HCT116 (cell line): Measurements from ENCODE around the gene RIMBP2. TPM values are rescaled to one million over a fixed set of nuclear protein-coding genes. Genes with fewer than 3 reads are reported as not detected.

ENCODE experiments used
- ATAC-seq: fragments of 200-7000 bp; cut with Tn5 transposase; 2 replicates; pipeline ENCODE4 v1.9.1; 2020; ENCODE audit warnings: mild to moderate bottlenecking, moderate library complexity
- BruUV-seq: library from RNA; stranded (reverse); fragments of 400-500 nt; replicated peaks from 2 replicates; lab custom pipeline; 2021; lab: Mats Ljungman, UMichigan
- CTCF ChIA-PET: fragments of 300-600 bp; sonication (Branson Sonifier 250); formaldehyde crosslinking; loops from one replicate; lab custom pipeline; 2021; ENCODE audit warnings: antibody characterized with exemption; lab: Charles Lee
- POLR2A ChIA-PET: fragments of 300-600, 350-600 bp; sonication (Branson Sonifier 250); formaldehyde crosslinking; loops from one replicate; lab custom pipeline; 2021; ENCODE audit warnings: antibody characterized with exemption; lab: Charles Lee
- RAD21 ChIA-PET, 2 experiments: fragments of 300-600 bp; sonication (Branson Sonifier 250); formaldehyde crosslinking; loops; one replicate each; lab custom pipeline; 2023; ENCODE audit warnings: low total read pairs in 2 of 2; ENCODE audit not compliant: uncharacterized antibody in 2 of 2, unreplicated experiment in 2 of 2, low non-redundant PET in 1 of 2; lab: Charles Lee
- DNase-seq: peaks from one replicate; pipeline ENCODE4 v3.0.0-alpha.2; 2010; ENCODE audit warnings: low read depth, low spot score
- H2AFZ ChIP-seq: fragments of 200-600 bp; shearing (Covaris generic), sonication (generic); 2 replicates; pipeline ENCODE4 v1.6.1; 2017; ENCODE audit warnings: low read depth, mixed run types, mixed read lengths, antibody characterized with exemption, low read length; ENCODE audit not compliant: poor library complexity, severe bottlenecking
- H3K27ac ChIP-seq: 2 replicates; pipeline ENCODE4 v1.5.1; 2012; ENCODE audit warnings: low read depth, low read length
- H3K27me3 ChIP-seq: fragments of 200-600 bp; sonication (generic); 2 replicates; pipeline ENCODE4 v1.6.1; 2016; ENCODE audit warnings: mixed run types, low read length, mixed read lengths; ENCODE audit not compliant: insufficient read depth
- H3K36me3 ChIP-seq, 2 experiments: fragments of 200-500 bp in 1 of 2; fragments of 200-600 bp in 1 of 2; sonication (Bioruptor generic) in 1 of 2; sonication (generic) in 1 of 2; 2 replicates each; pipeline versions ENCODE4 v1.5.1 to v1.6.1; 2014 to 2016; ENCODE audit warnings: low read length in 2 of 2, inconsistent platforms in 1 of 2, mixed read lengths in 1 of 2, mixed run types in 1 of 2; ENCODE audit not compliant: insufficient read depth in 2 of 2, control insufficient read depth in 1 of 2
- H3K4me1 ChIP-seq, 2 experiments: fragments of 200-600 bp in 1 of 2; sonication (generic) in 1 of 2; 2 replicates each; pipeline versions ENCODE4 v1.5.1 to v1.6.1; 2012 to 2017; ENCODE audit warnings: low read length in 2 of 2, inconsistent platforms in 1 of 2, mild to moderate bottlenecking in 1 of 2, mixed read lengths in 1 of 2, mixed run types in 1 of 2, moderate library complexity in 1 of 2; ENCODE audit not compliant: insufficient read depth in 2 of 2, control insufficient read depth in 1 of 2
- H3K4me2 ChIP-seq: fragments of 200-600 bp; sonication (generic); 2 replicates; pipeline ENCODE4 v1.6.1; 2017; ENCODE audit warnings: mixed run types, low read length, mixed read lengths
- H3K4me3 ChIP-seq, 2 experiments: fragments of 200-600 bp in 1 of 2; sonication (generic) in 1 of 2; replicated peaks in 1 of 2; 2 replicates each; pipeline ENCODE4 v1.5.1; 2011 to 2016; ENCODE audit warnings: low read length in 2 of 2, control low read depth in 1 of 2, low read depth in 1 of 2, mild to moderate bottlenecking in 1 of 2, mixed read lengths in 1 of 2, mixed run types in 1 of 2
- H3K79me2 ChIP-seq: fragments of 200-600 bp; sonication (generic); 2 replicates; pipeline ENCODE4 v1.6.1; 2017; ENCODE audit warnings: mild to moderate bottlenecking, mixed run types, low read length, moderate library complexity, mixed read lengths; ENCODE audit not compliant: insufficient read depth
- H3K9ac ChIP-seq: fragments of 200-600 bp; sonication (generic); 2 replicates; pipeline ENCODE4 v1.6.1; 2016; ENCODE audit warnings: low read length, mixed read lengths
- H3K9me2 ChIP-seq: fragments of 200-600 bp; sonication (generic), shearing (Covaris generic); 2 replicates; pipeline ENCODE4 v1.6.1; 2017; ENCODE audit warnings: mixed run types, mild to moderate bottlenecking, moderate library complexity; ENCODE audit not compliant: insufficient read depth
- H3K9me3 ChIP-seq, 2 experiments: fragments of 200-500 bp in 1 of 2; fragments of 200-600 bp in 1 of 2; sonication (Bioruptor generic) in 1 of 2; sonication (generic) in 1 of 2; 2 replicates each; pipeline ENCODE4 v1.6.1; 2014 to 2017; ENCODE audit warnings: low read length in 2 of 2, mixed read lengths in 2 of 2, inconsistent platforms in 1 of 2, low read depth in 1 of 2, mild to moderate bottlenecking in 1 of 2, mixed run types in 1 of 2, moderate library complexity in 1 of 2; ENCODE audit not compliant: control insufficient read depth in 1 of 2, insufficient read depth in 1 of 2
- H4K20me1 ChIP-seq: fragments of 200-600 bp; sonication (generic), shearing (Covaris generic); 2 replicates; pipeline ENCODE4 v1.6.1; 2017; ENCODE audit warnings: mixed run types, mild to moderate bottlenecking, moderate library complexity; ENCODE audit not compliant: insufficient read depth
- CTCF ChIP-seq, 3 experiments: fragments of 200-600 bp in 1 of 3; sonication (generic) in 1 of 3; IDR thresholded peaks in 2 of 3; conservative IDR thresholded peaks in 1 of 3; 2 replicates each; pipeline ENCODE4 v1.5.1; 2012 to 2017; ENCODE audit warnings: low read depth in 2 of 3, low read length in 2 of 3, antibody characterized with exemption in 1 of 3, borderline replicate concordance in 1 of 3, control low read depth in 1 of 3, mild to moderate bottlenecking in 1 of 3, mixed read lengths in 1 of 3, mixed run types in 1 of 3, moderate library complexity in 1 of 3; ENCODE audit not compliant: insufficient read depth in 1 of 3
- EGR1 ChIP-seq: IDR thresholded peaks from 2 replicates; pipeline ENCODE4 v1.6.1; 2012; ENCODE audit warnings: low read depth
- ELF1 ChIP-seq: IDR thresholded peaks from 2 replicates; pipeline ENCODE4 v1.6.1; 2012; ENCODE audit warnings: low read depth, borderline replicate concordance
- EZH2 ChIP-seq: fragments of 200-600 bp; sonication (generic); IDR thresholded peaks from 2 replicates; pipeline ENCODE4 v1.6.1; 2017; ENCODE audit warnings: antibody characterized with exemption, mixed run types
- FOSL1 ChIP-seq: IDR thresholded peaks from 2 replicates; pipeline ENCODE4 v1.6.1; 2012; ENCODE audit warnings: low read depth
- POLR2A ChIP-seq: IDR thresholded peaks from 2 replicates; pipeline ENCODE4 v1.7.0; 2011; ENCODE audit warnings: borderline replicate concordance; ENCODE audit not compliant: insufficient read depth, insufficient read length; ENCODE audit errors: extremely low read depth
- SIN3A ChIP-seq: IDR thresholded peaks from 2 replicates; pipeline ENCODE4 v1.6.1; 2012; ENCODE audit warnings: low read depth
- TCF7L2 ChIP-seq: IDR thresholded peaks from 2 replicates; pipeline ENCODE4 v1.7.0; 2011; ENCODE audit warnings: borderline replicate concordance, inconsistent platforms; ENCODE audit not compliant: insufficient read depth, insufficient read length; ENCODE audit errors: extremely low read depth
- ZBTB33 ChIP-seq: IDR thresholded peaks from 2 replicates; pipeline ENCODE4 v1.6.1; 2011; ENCODE audit warnings: mild to moderate bottlenecking, low read length, moderate library complexity; ENCODE audit not compliant: insufficient replicate concordance; ENCODE audit errors: extremely low read depth
- intact Hi-C: fragments of 100-400 bp; cut with micrococcal nuclease; formaldehyde crosslinking; loops from 2 replicates; pipeline ENCODE4 v1.10.0; 2022
- total RNA-seq: library from RNA; stranded (reverse); gene quantifications from one replicate; pipeline ENCODE4 v1.2.1, GENCODE V29; 2021; ENCODE audit not compliant: unreplicated experiment
- TF ChIP-seq, protein P1 (sequence below): IDR thresholded peaks from 2 replicates; pipeline ENCODE4 v1.6.1; 2012

Gene RIMBP2
- total RNA-seq, 1 experiment from 2014 or later, result not detected

DNA sequence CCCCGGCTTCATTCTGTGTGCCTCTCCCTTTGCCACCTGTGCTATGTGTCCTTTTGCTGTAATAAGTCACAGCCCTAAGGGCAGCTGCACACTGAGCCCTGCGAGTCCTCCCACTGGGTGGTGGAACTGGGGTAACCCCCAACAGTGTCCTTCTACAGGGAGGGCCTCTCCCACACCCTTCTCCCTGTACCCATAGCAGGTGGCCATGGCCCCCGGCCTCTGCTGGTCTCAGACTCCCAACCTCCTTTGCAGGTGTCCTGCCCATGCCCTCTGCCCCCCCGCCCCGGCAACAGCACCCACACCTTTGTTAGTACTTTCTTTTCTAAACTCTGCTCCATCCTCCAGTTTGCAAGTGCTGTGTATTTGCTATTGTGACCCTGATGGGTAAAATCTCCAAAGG, 206.6 kb downstream of the RIMBP2 start:
- H2AFZ ChIP-seq, result no peak overlapping the region
- no peak for DNase-seq
- TF ChIP-seq EZH2 (no peak), CTCF (IDR thresholded peaks at IDR 0.05 in 2 of 3, conservative IDR thresholded peaks at IDR 0.05 in 1 of 3; ENCODE audit: borderline replicate concordance in 1 of 3, insufficient read depth in 1 of 3, low read depth in 2 of 3, low read length in 2 of 3) (no peak), ELF1 (no peak), FOSL1 (no peak)
- TF ChIP-seq, protein P1, sequence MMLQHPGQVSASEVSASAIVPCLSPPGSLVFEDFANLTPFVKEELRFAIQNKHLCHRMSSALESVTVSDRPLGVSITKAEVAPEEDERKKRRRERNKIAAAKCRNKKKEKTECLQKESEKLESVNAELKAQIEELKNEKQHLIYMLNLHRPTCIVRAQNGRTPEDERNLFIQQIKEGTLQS, result no peak
- no TSS peak for BruUV-seq
- intact Hi-C loops, result no loop called here
- H3K9me2 ChIP-seq, result no peaks in the 10 kb centered on the region
- H3K4me1 ChIP-seq, result no peaks in the 10 kb centered on the region
- POLR2A ChIA-PET, result no interaction called here
- H3K9me3 ChIP-seq, result no peaks in the 10 kb centered on the region
- H4K20me1 ChIP-seq, result no peaks in the 10 kb centered on the region
- no peak overlapping the region for H3K9ac ChIP-seq
- H3K79me2 ChIP-seq, result no peaks in the 10 kb centered on the region
- CTCF ChIA-PET, result no interaction called here
- H3K4me2 ChIP-seq, result no peak overlapping the region
- H3K27me3 ChIP-seq, result no peaks in the 10 kb centered on the region; the same call in 1 of the 2 replicates
- no peak overlapping the region for H3K4me3 ChIP-seq
- no peak overlapping the region for H3K27ac ChIP-seq
- no peak for ATAC-seq
- H3K36me3 ChIP-seq, result no peaks in the 10 kb centered on the region
- RAD21 ChIA-PET, result no interaction called here

DNA sequence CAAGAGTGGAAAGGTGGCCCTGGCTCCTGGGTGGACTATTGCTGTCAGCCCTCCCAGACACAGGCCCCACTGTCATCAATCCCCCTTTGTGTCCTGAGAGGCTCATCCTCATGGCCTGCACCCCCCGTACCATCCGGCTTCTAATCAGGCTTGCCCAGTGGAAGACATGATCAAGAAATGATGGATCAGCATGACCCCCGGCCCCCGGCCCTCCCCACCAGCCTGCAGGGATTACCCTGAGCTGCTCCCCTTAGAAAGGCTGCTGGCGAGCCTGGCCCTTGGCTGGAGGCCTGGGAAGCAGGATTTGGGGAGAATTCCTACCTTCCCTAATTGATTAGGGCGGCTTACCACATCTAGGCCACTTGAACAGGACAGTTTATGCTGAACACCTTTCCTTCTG, 207.3 kb downstream of the RIMBP2 start:
- Histone ChIP-seq H3K36me3 (no peaks in the 10 kb centered on the region), H3K4me1 (no peaks in the 10 kb centered on the region), H3K4me2 (no peak overlapping the region), H3K9me2 (no peaks in the 10 kb centered on the region), H3K9ac (no peak overlapping the region), H4K20me1 (no peaks in the 10 kb centered on the region), H3K27me3 (no peaks in the 10 kb centered on the region; the same call in 1 of the 2 replicates), H3K9me3 (no peaks in the 10 kb centered on the region), H3K79me2 (no peaks in the 10 kb centered on the region), H3K27ac (no peak overlapping the region), H2AFZ (no peak overlapping the region), H3K4me3 (no peak overlapping the region)
- ATAC-seq, result no peak
- TF ChIP-seq CTCF (IDR thresholded peaks at IDR 0.05 in 2 of 3, conservative IDR thresholded peaks at IDR 0.05 in 1 of 3; ENCODE audit: borderline replicate concordance in 1 of 3, insufficient read depth in 1 of 3, low read depth in 2 of 3, low read length in 2 of 3) (no peak), ZBTB33 (no peak), POLR2A (no peak), ELF1 (no peak), SIN3A (no peak), EGR1 (no peak), TCF7L2 (no peak), EZH2 (no peak), FOSL1 (no peak)
- POLR2A ChIA-PET, result no interaction called here
- intact Hi-C loops, result no loop called here
- CTCF ChIA-PET, result no interaction called here
- BruUV-seq, result no TSS peak
- RAD21 ChIA-PET, result no interaction called here
- DNase-seq, result no peak
